H9 (cell line): ENCODE data around the gene CBLB. TPM values are rescaled to one million over a fixed set of nuclear protein-coding genes. Genes with fewer than 3 reads are reported as not detected.

ENCODE experiments used
- DNase-seq: peaks from one replicate; pipeline ENCODE4 v3.0.0-alpha.2; 2017
- H2AFZ ChIP-seq: one replicate; pipeline ENCODE4 v1.6.1; 2013; ENCODE audit warnings: mild to moderate bottlenecking, low read length, control low read depth, moderate library complexity
- H2AK5ac ChIP-seq: 2 replicates; pipeline ENCODE4 v1.6.1; 2013; ENCODE audit warnings: low read length, control low read depth, mixed read lengths; ENCODE audit not compliant: insufficient read length
- H2BK120ac ChIP-seq: one replicate; pipeline ENCODE4 v1.6.1; 2013; ENCODE audit warnings: low read depth, mild to moderate bottlenecking, low read length, control low read depth, inconsistent platforms; ENCODE audit not compliant: poor library complexity, severe bottlenecking
- H2BK12ac ChIP-seq: 2 replicates; pipeline ENCODE4 v1.6.1; 2013; ENCODE audit warnings: low read length, control low read depth, mixed read lengths, low read depth; ENCODE audit not compliant: insufficient read length
- H2BK15ac ChIP-seq: 2 replicates; pipeline ENCODE4 v1.6.1; 2013; ENCODE audit warnings: low read depth, low read length, control low read depth
- H2BK20ac ChIP-seq: one replicate; pipeline ENCODE4 v1.6.1; 2013; ENCODE audit warnings: low read depth, mild to moderate bottlenecking, low read length, control low read depth, inconsistent platforms; ENCODE audit not compliant: poor library complexity, severe bottlenecking
- H2BK5ac ChIP-seq: 2 replicates; pipeline ENCODE4 v1.6.1; 2013; ENCODE audit warnings: low read length, control low read depth, mixed read lengths; ENCODE audit not compliant: insufficient read length
- H3K14ac ChIP-seq: 2 replicates; pipeline ENCODE4 v1.6.1; 2013; ENCODE audit warnings: low read length, control low read depth; ENCODE audit not compliant: insufficient read depth
- H3K18ac ChIP-seq: 2 replicates; pipeline ENCODE4 v1.6.1; 2013; ENCODE audit warnings: low read depth, mild to moderate bottlenecking, mixed read lengths, low read length, control low read depth; ENCODE audit not compliant: insufficient read length
- H3K23ac ChIP-seq: 2 replicates; pipeline ENCODE4 v1.6.1; 2013; ENCODE audit warnings: low read length, control low read depth, mixed read lengths, low read depth; ENCODE audit not compliant: insufficient read length
- H3K23me2 ChIP-seq: 2 replicates; pipeline ENCODE4 v1.6.1; 2013; ENCODE audit warnings: low read depth, mild to moderate bottlenecking, mixed read lengths, low read length, control low read depth; ENCODE audit not compliant: insufficient read length, poor library complexity, severe bottlenecking
- H3K27ac ChIP-seq: 2 replicates; pipeline ENCODE4 v1.5.1; 2013; ENCODE audit warnings: low read length, control low read depth, mixed read lengths, low read depth; ENCODE audit not compliant: insufficient read length
- H3K27me3 ChIP-seq: 2 replicates; pipeline ENCODE4 v1.6.1; 2013; ENCODE audit warnings: low read length, control low read depth, inconsistent platforms; ENCODE audit not compliant: insufficient read depth
- H3K4ac ChIP-seq: 2 replicates; pipeline ENCODE4 v1.6.1; 2013; ENCODE audit warnings: low read depth, mild to moderate bottlenecking, control low read depth, inconsistent platforms, low read length, moderate library complexity
- H3K4me1 ChIP-seq: 2 replicates; pipeline ENCODE4 v1.6.1; 2013; ENCODE audit warnings: low read length, control low read depth, inconsistent platforms; ENCODE audit not compliant: insufficient read depth
- H3K4me2 ChIP-seq: 2 replicates; pipeline ENCODE4 v1.6.1; 2013; ENCODE audit warnings: low read length, control low read depth, mixed read lengths; ENCODE audit not compliant: insufficient read length, insufficient read depth
- H3K56ac ChIP-seq: 2 replicates; pipeline ENCODE4 v1.6.1; 2013; ENCODE audit warnings: low read depth, mild to moderate bottlenecking, mixed read lengths, low read length, control low read depth; ENCODE audit not compliant: insufficient read length
- H3K79me1 ChIP-seq: 2 replicates; pipeline ENCODE4 v1.6.1; 2013; ENCODE audit warnings: low read depth, mild to moderate bottlenecking, moderate library complexity, low read length, control low read depth, inconsistent platforms; ENCODE audit not compliant: insufficient read depth, poor library complexity, severe bottlenecking
- H3K79me2 ChIP-seq: 2 replicates; pipeline ENCODE4 v1.6.1; 2013; ENCODE audit warnings: low read length, control low read depth, inconsistent platforms; ENCODE audit not compliant: insufficient read depth
- H3K9ac ChIP-seq: 2 replicates; pipeline ENCODE4 v1.6.1; 2013; ENCODE audit warnings: low read length, control low read depth, mixed read lengths; ENCODE audit not compliant: insufficient read length; ENCODE audit errors: extremely low read depth
- H3K9me3 ChIP-seq: one replicate; pipeline ENCODE4 v1.6.1; 2013; ENCODE audit warnings: low read depth, low read length, inconsistent platforms; ENCODE audit not compliant: control insufficient read depth
- H3T11ph ChIP-seq: one replicate; pipeline ENCODE4 v1.6.1; 2013; ENCODE audit warnings: mild to moderate bottlenecking, low read length, control low read depth, inconsistent platforms
- H4K20me1 ChIP-seq: one replicate; pipeline ENCODE4 v1.6.1; 2013; ENCODE audit not compliant: control insufficient read depth, insufficient read length, insufficient read depth
- H4K5ac ChIP-seq: 2 replicates; pipeline ENCODE4 v1.6.1; 2013; ENCODE audit warnings: low read depth, mild to moderate bottlenecking, mixed read lengths, low read length, control low read depth; ENCODE audit not compliant: insufficient read length
- H4K8ac ChIP-seq: replicated peaks from 2 replicates; pipeline ENCODE4 v1.6.1; 2013; ENCODE audit warnings: low read length, control low read depth, mixed read lengths, low read depth; ENCODE audit not compliant: insufficient read length
- H4K91ac ChIP-seq: 2 replicates; pipeline ENCODE4 v1.6.1; 2013; ENCODE audit warnings: low read depth, mild to moderate bottlenecking, moderate library complexity, mixed read lengths, low read length, control low read depth; ENCODE audit not compliant: insufficient read length
- H3K27ac Mint-ChIP-seq, 3 experiments: 2 replicates in 2 of 3; 3 replicates in 1 of 3; pipeline ENCODE4 v1.8.0; 2020 to 2021; ENCODE audit warnings: mixed read lengths in 3 of 3, mild to moderate bottlenecking in 1 of 3, moderate library complexity in 1 of 3
- H3K27me3 Mint-ChIP-seq: 2 replicates; pipeline ENCODE4 v1.8.0; 2021; ENCODE audit warnings: low read depth, mild to moderate bottlenecking, moderate library complexity, mixed read lengths
- H3K36me3 Mint-ChIP-seq, 3 experiments: 2 replicates in 2 of 3; 3 replicates in 1 of 3; pipeline ENCODE4 v1.8.0; 2020 to 2021; ENCODE audit warnings: low read depth in 3 of 3, mixed read lengths in 3 of 3; ENCODE audit not compliant: insufficient read depth in 1 of 3
- H3K4me1 Mint-ChIP-seq, 2 experiments: 2 replicates each; pipeline ENCODE4 v1.8.0; 2020; ENCODE audit warnings: mixed read lengths in 2 of 2
- H3K4me3 Mint-ChIP-seq, 2 experiments: 2 replicates in 1 of 2; 3 replicates in 1 of 2; pipeline ENCODE4 v1.8.0; 2020 to 2021; ENCODE audit warnings: mild to moderate bottlenecking in 2 of 2, mixed read lengths in 2 of 2, moderate library complexity in 1 of 2
- H3K9me3 Mint-ChIP-seq, 2 experiments: 2 replicates in 1 of 2; 3 replicates in 1 of 2; pipeline ENCODE4 v1.8.0; 2020; ENCODE audit warnings: mild to moderate bottlenecking in 2 of 2, mixed read lengths in 2 of 2, moderate library complexity in 1 of 2
- CTCF ChIP-seq: fragments of 200-600 bp; sonication (generic); conservative IDR thresholded peaks from 3 replicates; pipeline ENCODE4 v1.8.0; 2021; ENCODE audit warnings: antibody characterized with exemption, mild to moderate bottlenecking
- WGBS: extraction: QIAGEN DNeasy Blood & Tissue Kit; methylation state at CpG from one replicate; pipeline ENCODE4 v1.1.7; 2013; ENCODE audit warnings: missing lambda C conversion rate, low lambda C conversion rate, mixed read lengths; ENCODE audit not compliant: insufficient read length; ENCODE audit errors: extremely low coverage; 5-methylcytosine and 5-hydroxymethylcytosine counted together
- total RNA-seq: library from RNA; stranded (reverse); gene quantifications from 2 replicates; pipeline ENCODE4 v1.2.1, GENCODE V29; 2021

The CBLB gene
- total RNA-seq, 1 experiment from 2014 or later, result 25.7 TPM

GRCh38 chr3:105653868-105654267 lies 214.9 kb downstream of the CBLB start:
- no CpG with 5 or more reads among the region's 3 CpGs for WGBS
- no peaks in the 10 kb centered on the region; the same call in 1 of the 2 replicates for H3K4me1 ChIP-seq
- no peak overlapping the region for H2BK20ac ChIP-seq
- H3K79me1 ChIP-seq, result no peaks in the 10 kb centered on the region
- no peak overlapping the region for H3K56ac ChIP-seq
- no peak overlapping the region for H4K8ac ChIP-seq
- H3K14ac ChIP-seq, result no peak overlapping the region
- no peak overlapping the region for H2AFZ ChIP-seq
- H3K27ac Mint-ChIP-seq, result no peak overlapping the region
- H4K5ac ChIP-seq, result no peak overlapping the region
- H3K27ac ChIP-seq, result no peak overlapping the region
- H3K9ac ChIP-seq, result no peak overlapping the region
- no peaks in the 10 kb centered on the region for H3K79me2 ChIP-seq
- H3K9me3 Mint-ChIP-seq, result no peaks in the 10 kb centered on the region; a peak in 1 of 5 replicates
- no peak overlapping the region for H3T11ph ChIP-seq
- no peak overlapping the region for H2BK5ac ChIP-seq
- H3K27me3 ChIP-seq, result no peaks in the 10 kb centered on the region
- H3K4me3 Mint-ChIP-seq, result no peak overlapping the region
- H3K9me3 ChIP-seq, result no peaks in the 10 kb centered on the region
- peaks cover 5 to 9% (median 7%) of the 10 kb centered on the region in 3 experiments; a peak in 5 of 7 replicates for H3K36me3 Mint-ChIP-seq
- H2BK120ac ChIP-seq, result no peak overlapping the region
- no peak overlapping the region for H2BK12ac ChIP-seq
- no peaks in the 10 kb centered on the region for H3K23me2 ChIP-seq
- H3K18ac ChIP-seq, result no peak overlapping the region
- H2BK15ac ChIP-seq, result no peak overlapping the region
- H3K4me1 Mint-ChIP-seq, result peaks cover 3% of the 10 kb centered on the region in 2 experiments
- H3K4me2 ChIP-seq, result no peak overlapping the region
- H3K27me3 Mint-ChIP-seq, result no peaks in the 10 kb centered on the region
- no peak overlapping the region for H2AK5ac ChIP-seq
- H3K23ac ChIP-seq, result no peak overlapping the region
- TF ChIP-seq CTCF, result no peak
- H4K20me1 ChIP-seq, result no peaks in the 10 kb centered on the region
- H3K4ac ChIP-seq, result no peak overlapping the region
- no peak for DNase-seq
- H4K91ac ChIP-seq, result no peak overlapping the region
